ENCODE data around the gene ZNF154.

DNA sequence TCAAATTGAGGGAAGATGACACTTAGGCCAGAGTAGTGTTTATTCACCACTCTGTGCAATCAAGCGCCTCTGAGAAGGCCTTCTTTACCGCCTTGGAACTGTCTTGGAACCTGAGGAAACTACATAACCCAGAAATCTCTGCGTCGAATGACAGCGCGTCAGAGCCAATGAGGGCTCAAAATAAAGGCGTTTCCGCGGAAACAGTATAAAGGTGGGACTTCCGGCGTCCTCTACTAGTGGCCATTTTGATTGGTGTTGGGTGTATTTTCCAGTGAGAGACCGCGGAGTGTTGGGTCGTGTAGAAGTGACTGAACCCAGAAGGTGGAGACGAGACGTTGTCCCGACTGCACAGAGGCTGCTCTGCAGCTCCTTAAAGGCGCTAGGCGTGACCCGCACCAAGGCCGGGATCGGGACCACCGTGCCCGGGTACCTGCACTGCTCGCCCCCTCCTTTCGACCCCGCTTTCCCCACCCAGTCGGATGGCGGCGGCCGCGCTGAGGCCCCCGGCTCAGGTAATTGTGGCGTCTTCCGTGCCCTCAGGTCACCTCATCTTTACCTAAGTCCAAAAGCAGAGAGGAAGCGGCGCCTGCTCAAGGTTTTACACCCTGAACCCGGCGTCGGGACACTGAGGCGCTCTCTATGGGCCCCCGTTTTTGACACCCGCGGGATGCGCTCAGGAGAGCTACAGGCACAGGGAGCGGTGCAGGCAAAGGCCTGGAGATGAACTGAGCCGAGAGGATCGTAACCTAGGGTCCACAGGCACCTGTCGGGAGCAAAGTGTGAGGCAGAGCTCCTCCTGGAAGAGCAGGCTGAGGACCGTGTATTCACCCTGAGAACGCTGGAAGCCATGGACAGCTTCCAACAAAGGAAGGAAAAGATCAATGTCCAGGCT lies 37.8 kb upstream of the ZNF154 start, which contains the start of gene ZNF776:
- TF ChIP-seq POLR2AphosphoS5 (IDR thresholded peaks at IDR 0.05; ENCODE audit: borderline replicate concordance, low read depth, low read length) (peak; percentile 89), EZH2 (IDR thresholded peaks at IDR 0.05) (no peak), FOXP2 (optimal IDR thresholded peaks at IDR 0.05; ENCODE audit: control extremely low read depth, extremely low read length, insufficient read depth) (no peak)
